ENCODE data around the gene EME2.
"Not testable (repeated sequence)": the region's sequence is repeated elsewhere in the genome, so short reads cannot be mapped to it uniquely, and the experiment has no call there.

Gene EME2, protein sequence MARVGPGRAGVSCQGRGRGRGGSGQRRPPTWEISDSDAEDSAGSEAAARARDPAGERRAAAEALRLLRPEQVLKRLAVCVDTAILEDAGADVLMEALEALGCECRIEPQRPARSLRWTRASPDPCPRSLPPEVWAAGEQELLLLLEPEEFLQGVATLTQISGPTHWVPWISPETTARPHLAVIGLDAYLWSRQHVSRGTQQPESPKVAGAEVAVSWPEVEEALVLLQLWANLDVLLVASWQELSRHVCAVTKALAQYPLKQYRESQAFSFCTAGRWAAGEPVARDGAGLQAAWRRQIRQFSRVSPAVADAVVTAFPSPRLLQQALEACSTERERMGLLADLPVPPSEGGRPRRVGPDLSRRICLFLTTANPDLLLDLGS

DNA sequence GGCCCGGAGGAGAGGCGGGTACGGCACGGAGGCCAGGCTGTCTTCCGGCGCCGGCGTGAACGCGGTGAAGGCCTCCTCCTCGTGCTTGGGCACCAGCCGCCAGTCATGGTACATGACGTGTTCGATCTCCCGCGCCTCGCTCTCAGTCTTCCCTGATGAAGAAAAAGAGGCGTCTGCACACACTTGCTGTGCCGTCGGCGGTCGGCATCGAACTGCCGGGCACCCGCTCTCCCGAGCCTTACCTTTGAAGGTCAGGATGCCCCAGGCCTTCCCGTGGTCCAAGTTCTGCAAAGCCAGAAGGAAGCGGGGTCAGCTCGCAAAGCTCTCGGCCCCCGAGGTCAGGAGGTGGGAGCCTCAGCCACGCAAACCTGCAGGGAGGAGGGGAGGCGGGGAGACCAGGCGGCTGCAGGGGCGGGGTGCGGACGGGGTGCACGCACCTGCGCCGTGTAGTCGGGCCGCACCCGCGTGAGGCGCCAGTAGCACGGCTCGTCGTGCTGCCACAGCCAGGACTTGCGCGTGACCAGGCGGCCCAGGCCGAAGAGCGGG lies at the start of gene EME2:
TSS of gene EME2 (plus strand) at position 449 of the 546 bp plus-strand sequence. CDS start 418 bp downstream, outside the sequence.
- no peak for DNase-seq (ENCODE audit: low spot score)

- DNase-seq (ENCODE audit: low spot score): no peak
Observed at GRCh38 chr16:1723450-1724147, 49.0 kb upstream of the EME2 start.

GRCh38 chr16:1724491-1724890 lies 48.1 kb upstream of the EME2 start:
- no peak for DNase-seq (ENCODE audit: low spot score)

DNA sequence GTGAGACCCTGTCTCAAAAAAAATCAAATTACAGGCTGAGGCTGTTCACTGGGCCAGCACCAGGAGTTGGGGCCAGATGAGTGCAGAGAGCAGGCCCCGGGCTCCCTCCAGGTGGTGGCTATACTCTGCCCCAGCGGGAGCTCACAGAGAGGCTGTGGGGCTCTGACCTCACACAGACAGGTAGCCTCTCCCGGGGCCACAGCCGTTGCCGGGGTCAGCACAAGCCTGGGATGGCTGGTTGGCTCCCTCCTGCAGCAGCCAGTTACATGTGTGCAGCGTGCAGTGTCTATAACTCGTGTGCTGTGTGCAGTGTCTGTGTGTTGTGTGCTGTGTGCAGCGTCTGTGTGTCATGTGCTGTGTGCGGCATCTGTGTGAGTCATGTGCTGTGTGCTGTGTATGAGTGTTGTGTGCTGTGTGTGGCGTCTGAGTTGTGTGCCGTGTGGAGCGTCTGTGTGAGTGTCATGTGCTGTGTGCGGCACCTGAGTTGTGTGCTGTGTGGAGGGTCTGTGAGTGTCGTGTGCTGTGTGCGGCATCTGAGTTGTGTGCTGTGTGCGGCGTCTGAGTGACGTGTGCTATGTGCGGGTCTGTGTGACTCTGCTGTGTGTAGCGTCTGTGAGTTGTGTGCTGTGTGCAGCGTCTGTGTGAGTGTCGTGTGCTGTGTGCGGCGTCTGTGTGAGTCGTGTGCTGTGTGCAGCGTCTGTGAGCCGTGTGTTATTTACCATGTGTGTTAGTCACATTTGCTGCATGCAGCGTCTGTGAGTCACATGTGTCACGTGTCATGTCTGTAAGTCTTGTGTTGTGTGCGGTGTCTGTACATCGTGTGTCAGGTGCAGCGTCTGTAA lies 45.7 kb upstream of the EME2 start:
- DNase-seq (ENCODE audit: low spot score): no peak

DNA sequence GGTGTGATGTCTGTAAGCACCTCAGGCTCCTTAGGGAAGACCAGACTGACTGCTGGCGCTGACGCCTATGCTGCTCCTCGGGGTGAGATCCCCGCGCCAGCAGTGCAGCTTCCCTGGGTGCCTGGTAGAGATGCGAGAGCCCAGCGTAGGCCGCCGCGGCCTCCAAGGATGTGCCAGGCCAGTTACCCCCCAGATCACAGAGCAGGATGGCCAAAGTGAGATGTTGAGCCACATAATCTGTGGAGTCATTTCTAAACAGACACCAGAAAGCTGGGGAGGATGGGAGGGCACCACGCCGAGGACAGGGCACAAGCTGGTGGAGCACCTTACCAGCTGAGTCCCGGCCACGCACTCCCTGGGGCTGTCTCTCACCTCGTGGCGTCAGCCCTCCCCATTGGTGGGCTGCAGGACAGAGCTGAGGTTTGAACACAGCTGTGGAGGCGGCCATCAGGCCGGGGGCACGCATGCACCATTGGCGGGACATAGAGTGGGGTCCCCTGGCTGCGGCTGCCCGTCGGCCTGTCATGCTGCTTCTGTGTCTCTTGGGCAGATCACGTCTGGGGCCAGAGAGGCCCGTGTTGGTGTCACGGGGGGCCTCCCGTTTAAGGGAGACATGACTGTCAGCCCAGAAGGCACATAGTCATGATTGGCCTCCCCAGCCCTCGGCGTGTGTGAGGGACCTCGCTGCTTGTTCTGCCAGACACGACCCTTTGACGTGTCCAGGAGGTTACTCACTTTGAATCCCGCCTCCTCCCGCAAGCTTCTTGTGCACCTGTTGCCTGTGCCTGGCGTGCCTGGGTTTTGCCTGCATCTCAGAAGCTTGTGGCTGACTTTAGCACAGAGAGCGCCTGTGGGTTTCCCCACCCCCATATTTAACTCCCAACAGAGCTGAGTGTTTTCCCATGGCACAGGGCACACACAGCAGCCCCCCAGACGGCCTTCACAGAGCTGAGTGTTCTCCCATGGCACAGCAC lies 44.7 kb upstream of the EME2 start:
- DNase-seq (ENCODE audit: low spot score): no peak

DNA sequence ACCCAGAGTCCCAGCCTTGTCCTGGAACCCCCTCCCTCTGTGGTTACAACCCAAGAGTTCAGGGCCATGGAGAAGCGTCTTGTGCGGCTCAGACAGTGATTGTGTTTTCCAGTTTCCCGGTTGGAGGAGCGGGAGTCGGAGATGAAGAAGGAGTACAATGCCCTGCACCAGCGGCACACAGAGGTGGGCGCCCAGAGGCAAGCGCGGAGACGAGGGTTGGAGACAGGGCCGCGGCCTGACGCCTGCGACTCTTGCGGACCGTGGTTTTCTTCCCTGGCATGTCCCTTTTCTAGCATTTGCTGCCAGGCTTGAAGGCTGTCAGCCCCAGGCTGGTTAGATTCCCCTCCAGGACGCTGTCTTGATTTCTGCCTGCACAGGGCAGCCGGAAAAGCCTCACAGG lies 43.6 kb upstream of the EME2 start:
- no peak for DNase-seq (ENCODE audit: low spot score)

GRCh38 chr16:1729445-1729844 lies 43.2 kb upstream of the EME2 start:
- DNase-seq (ENCODE audit: low spot score): no peak

DNA sequence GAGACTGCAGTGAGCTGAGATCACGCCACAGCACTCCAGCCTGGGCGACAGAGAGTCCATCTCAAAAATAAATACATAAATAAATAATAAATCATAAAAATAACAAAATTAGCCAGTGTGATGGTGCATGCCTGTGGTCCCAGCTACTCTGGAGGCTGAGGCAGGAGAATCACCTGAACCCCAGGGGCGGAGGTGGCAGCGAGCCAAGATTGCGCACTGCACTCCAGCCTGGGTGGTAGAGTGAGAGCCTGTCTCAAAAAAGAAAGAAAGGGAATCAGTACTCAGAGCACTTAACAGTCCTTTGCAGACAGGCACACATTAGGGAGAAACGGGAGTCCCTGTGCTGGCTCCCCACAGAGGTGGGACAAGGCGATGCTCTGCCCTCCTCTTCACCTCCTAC lies 41.5 kb upstream of the EME2 start:
- DNase-seq (ENCODE audit: low spot score): no peak

DNA sequence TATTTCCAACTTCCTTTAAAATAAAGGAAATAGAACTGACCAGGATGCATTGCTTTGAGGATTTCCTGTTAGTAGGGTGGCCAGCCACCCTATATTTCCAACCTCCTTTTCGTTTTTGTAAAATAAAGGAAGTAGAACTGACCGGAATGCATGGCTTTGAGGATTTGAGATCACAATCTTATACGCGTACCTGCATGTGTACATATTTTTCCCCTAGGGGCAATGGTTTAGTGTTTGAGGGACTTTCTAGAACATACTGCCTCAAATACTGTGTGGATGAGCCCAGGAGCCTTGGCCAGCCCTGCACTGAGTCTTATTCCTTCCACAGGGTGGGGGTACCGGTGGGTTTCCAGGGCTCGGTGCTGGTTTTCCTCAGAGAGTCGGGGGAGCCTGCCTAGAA lies 41.0 kb upstream of the EME2 start:
- no peak for DNase-seq (ENCODE audit: low spot score)

GRCh38 chr16:1732071-1732470 lies 40.5 kb upstream of the EME2 start:
- no peak for DNase-seq (ENCODE audit: low spot score)

- DNase-seq (ENCODE audit: low spot score): not testable (repeated sequence)
Observed at GRCh38 chr16:1732551-1732987, 40.0 kb upstream of the EME2 start.

- no peak for DNase-seq (ENCODE audit: low spot score)
Observed at GRCh38 chr16:1734123-1734522, 38.5 kb upstream of the EME2 start.

DNA sequence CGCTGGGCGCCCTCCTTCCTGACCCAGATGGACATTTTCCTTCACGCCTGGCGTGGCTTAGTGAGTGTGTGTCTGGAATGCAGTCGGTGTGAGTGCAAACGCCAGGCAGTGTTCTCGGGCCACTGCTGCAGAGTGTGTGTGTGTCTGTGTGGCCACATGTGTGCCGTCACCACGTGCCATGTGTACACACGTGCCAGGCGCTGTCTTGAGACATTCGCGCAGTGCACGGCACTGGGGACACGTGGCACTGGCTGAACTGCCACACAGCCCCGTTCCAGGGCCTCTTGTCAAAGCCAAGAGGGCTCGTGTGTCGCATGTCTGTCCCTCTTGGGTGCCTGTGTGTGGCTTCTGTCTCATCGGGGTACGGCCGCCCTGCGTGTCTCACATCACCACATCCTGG lies 37.8 kb upstream of the EME2 start:
- DNase-seq (ENCODE audit: low spot score): no peak

GRCh38 chr16:1740234-1740633 lies 32.4 kb upstream of the EME2 start:
- no peak for DNase-seq (ENCODE audit: low spot score)

DNA sequence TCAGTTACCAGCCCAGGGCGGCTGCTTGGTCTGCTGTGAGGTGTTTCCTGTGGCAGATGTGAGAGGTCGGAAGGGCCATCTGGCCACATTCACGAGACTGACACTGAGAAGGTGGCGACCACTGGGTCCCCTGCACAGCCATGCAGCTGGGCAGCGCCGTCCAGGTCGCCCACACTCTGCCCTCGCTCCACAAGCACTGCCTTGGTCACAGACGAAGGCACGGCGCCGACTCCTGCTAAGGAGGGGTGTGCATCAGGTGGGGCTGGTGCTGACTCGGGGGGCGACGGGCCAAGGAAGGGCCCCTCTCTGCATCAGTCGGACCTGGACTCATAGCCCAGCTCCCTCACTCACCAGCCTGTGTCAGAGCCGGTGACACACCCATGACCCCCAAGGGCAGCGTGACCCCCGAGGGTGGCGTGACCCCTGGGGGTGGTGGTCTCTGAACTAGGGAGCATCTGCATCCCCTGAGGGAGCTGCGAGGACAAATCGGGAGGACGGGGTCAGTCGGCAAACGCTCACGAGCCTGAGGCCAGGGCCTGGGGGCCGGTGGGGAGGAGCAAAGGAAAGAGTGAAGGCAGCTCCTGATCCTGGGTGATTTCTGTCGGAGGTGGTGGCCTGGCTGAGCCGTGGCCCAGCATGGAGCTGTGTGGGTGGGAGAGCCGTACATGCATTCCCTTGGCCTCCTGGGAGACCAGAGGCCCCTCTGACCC lies 31.7 kb upstream of the EME2 start:
- DNase-seq (ENCODE audit: low spot score): peak; percentile 42

- no peak for DNase-seq (ENCODE audit: low spot score)
Observed at GRCh38 chr16:1741553-1742165, 31.0 kb upstream of the EME2 start.

DNA sequence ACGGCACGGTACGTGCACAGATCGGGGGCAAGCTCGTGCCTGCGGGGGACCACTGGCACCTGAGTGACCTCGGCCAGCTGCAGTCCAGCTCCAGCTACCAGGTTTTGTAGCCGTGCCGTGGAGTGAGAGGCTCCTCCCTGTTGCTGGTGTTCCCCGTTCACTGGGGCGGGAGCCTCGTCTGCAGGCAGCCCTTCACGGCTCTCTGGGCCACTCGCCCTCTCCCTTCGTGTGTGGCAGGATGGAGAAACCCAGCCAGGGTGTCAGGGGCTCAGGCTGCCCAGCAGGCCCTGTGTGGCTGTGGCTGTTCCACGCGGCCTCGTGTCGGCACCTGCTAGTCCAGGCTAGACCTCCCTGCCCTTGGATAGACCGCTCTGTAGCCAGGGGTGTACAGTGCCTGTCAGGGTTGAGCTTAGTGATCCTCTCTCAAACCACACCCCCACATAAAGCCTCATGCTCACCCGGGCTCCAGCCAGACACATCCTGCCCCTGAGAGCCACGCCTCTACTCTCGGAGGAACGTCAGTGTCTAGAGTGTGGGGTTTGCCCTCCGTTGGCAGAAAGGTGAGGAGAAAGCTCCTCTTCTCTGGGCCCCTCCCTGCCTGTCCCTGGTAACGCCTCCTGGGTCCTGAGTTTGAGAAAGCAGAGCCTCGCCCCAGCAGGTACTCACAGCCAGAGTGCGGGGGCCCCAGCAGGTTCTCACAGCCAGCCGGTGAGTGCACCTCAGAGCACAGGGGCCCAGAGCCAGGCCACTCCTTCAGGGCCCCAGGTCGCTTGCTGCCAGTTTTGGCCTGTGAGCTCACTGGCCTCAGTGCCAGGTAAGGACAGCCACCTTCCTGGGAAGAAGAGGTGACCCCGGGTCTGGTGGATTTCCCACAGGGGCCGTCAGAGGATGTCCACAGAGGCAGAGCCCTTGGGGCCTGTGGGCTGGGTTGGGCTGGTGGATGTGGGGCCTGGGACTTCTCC lies 29.0 kb upstream of the EME2 start:
- no peak for DNase-seq (ENCODE audit: low spot score)

- DNase-seq (ENCODE audit: low spot score): no peak
Observed at GRCh38 chr16:1744338-1744840, 28.2 kb upstream of the EME2 start.

Data from ecto neural progenitor cell (in vitro differentiated cells).